H1 (cell line): ENCODE measurements around the gene C19orf53. TPM values are rescaled to one million over a fixed set of nuclear protein-coding genes. Genes with fewer than 3 reads are reported as not detected.
A peak's percentile ranks its signal among the peaks of the same experiment; 100 is the strongest.

Experiments
- ASH2L ChIP-seq: fragments of 200-600, 300-600 bp; sonication (generic); IDR thresholded peaks from one replicate; pipeline ENCODE4 v1.7.1; 2017; ENCODE audit warnings: low read length
- CHD1 ChIP-seq: IDR thresholded peaks from 2 replicates; pipeline ENCODE4 v1.6.1; 2012; ENCODE audit warnings: low read depth, low read length, improper control_type of control experiment
- CHD7 ChIP-seq: fragments of 300-600 bp; sonication (generic); IDR thresholded peaks from 2 replicates; pipeline ENCODE4 v1.7.1; 2012; ENCODE audit warnings: low read length, moderate library complexity, mild to moderate bottlenecking, inconsistent platforms; ENCODE audit not compliant: insufficient replicate concordance
- EGR1 ChIP-seq: IDR thresholded peaks from 2 replicates; pipeline ENCODE4 v1.6.1; 2011; ENCODE audit warnings: low read depth, low read length, borderline replicate concordance
- KDM5A ChIP-seq: fragments of 200-600 bp; IDR thresholded peaks from 2 replicates; pipeline ENCODE4 v1.7.1; 2012; ENCODE audit warnings: mild to moderate bottlenecking, low read length, inconsistent platforms, mixed read lengths
- MAFK ChIP-seq: IDR thresholded peaks from 2 replicates; pipeline ENCODE4 v1.6.1; 2012; ENCODE audit warnings: low read depth, mild to moderate bottlenecking, improper control_type of control experiment, low read length
- SIN3A ChIP-seq, 2 experiments: IDR thresholded peaks in 1 of 2; conservative IDR thresholded peaks in 1 of 2; 2 replicates each; pipeline ENCODE4 v1.6.1; 2011 to 2012; ENCODE audit warnings: low read length in 2 of 2, improper control_type of control experiment in 1 of 2, low read depth in 1 of 2, mild to moderate bottlenecking in 1 of 2
- SUZ12 ChIP-seq: fragments of 200-600 bp; sonication (generic); IDR thresholded peaks from 2 replicates; pipeline ENCODE4 v1.6.1; 2012; ENCODE audit warnings: mild to moderate bottlenecking, inconsistent platforms, low read length, moderate library complexity, mixed read lengths
- TBP ChIP-seq: IDR thresholded peaks from 2 replicates; pipeline ENCODE4 v1.6.1; 2011; ENCODE audit warnings: low read depth, low read length, improper control_type of control experiment
- polyA plus RNA-seq, 7 experiments: library from polyadenylated mRNA; depleted of rRNA in 3 of 7; stranded (reverse) in 5 of 7; unstranded in 2 of 7; fragments of >200 nt in 5 of 7; fragments of 200-250 nt in 2 of 7; gene quantifications; 1 replicate in 5 of 7; 2 replicates in 1 of 7; 4 replicates in 1 of 7; pipeline versions ENCODE4 v1.2.1 to v1.2.3, GENCODE V29; 2011 to 2013; ENCODE audit warnings: missing spikeins in 2 of 7, mixed read lengths in 2 of 7
- total RNA-seq: library from RNA; stranded (reverse); fragmentation: NEBNext Ultra II Directional; extraction: Animal tissue kit (Norgen Biotek cat#: 25700); gene quantifications from 2 replicates; pipeline ENCODE4 v1.2.1, GENCODE V29; 2021
- TF ChIP-seq, protein P1 (sequence below): IDR thresholded peaks from 2 replicates; pipeline ENCODE4 v1.6.1; 2012; ENCODE audit warnings: inconsistent platforms

C19orf53 gene
- total and polyA plus RNA-seq, 2 of the 8 experiments (the other 6 are each of a cell fraction or from before 2014, with no cell fraction given), result 104 to 169 TPM

- TF ChIP-seq CHD1, result no peak
- no peak; a peak in 1 of 4 replicates for TF ChIP-seq SIN3A (conservative IDR thresholded peaks at IDR 0.05 in 1 of 2, IDR thresholded peaks at IDR 0.05 in 1 of 2; ENCODE audit: low read depth in 1 of 2, low read length in 2 of 2)
- no peak for TF ChIP-seq TBP
- TF ChIP-seq, protein P1, sequence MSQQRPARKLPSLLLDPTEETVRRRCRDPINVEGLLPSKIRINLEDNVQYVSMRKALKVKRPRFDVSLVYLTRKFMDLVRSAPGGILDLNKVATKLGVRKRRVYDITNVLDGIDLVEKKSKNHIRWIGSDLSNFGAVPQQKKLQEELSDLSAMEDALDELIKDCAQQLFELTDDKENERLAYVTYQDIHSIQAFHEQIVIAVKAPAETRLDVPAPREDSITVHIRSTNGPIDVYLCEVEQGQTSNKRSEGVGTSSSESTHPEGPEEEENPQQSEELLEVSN, result no peak
- no peak for TF ChIP-seq KDM5A
- no peak for TF ChIP-seq CHD7
- peak; percentile 49 for TF ChIP-seq ASH2L
- TF ChIP-seq EGR1, result no peak
- 0 out of 2 replicates have a peak, but pooled peaks have one; percentile 25 for TF ChIP-seq SUZ12
- TF ChIP-seq MAFK, result no peak
Measured at GRCh38 chr19:13784731-13785452, 10.6 kb downstream of the C19orf53 start (continued).
